Activated B cell treated with CpG ODN at 0.5 μM for 24 hours (primary cell): ENCODE measurements around the gene CDCP1. TPM values are rescaled to one million over a fixed set of nuclear protein-coding genes. Genes with fewer than 3 reads are reported as not detected.

Experiments
- ATAC-seq: fragments of 200-7000 bp; cut with Tn5 transposase; one replicate; pipeline ENCODE4 v1.10.0; 2021; ENCODE audit warnings: low read depth, mild to moderate bottlenecking, moderate library complexity
- CTCF ChIA-PET: fragments of 350-600 bp; sonication (Branson Sonifier 250); formaldehyde crosslinking; loops from one replicate; lab custom pipeline; 2021; ENCODE audit warnings: antibody characterized with exemption; lab: Charles Lee
- POLR2A ChIA-PET: fragments of 350-600 bp; sonication (Branson Sonifier 250); formaldehyde crosslinking; loops from one replicate; lab custom pipeline; 2021; ENCODE audit warnings: antibody characterized with exemption; lab: Charles Lee
- DNase-seq: peaks from one replicate; pipeline ENCODE4 v3.0.0; 2022
- H3K27ac Mint-ChIP-seq: one replicate; pipeline ENCODE4 v1.8.0; 2020; ENCODE audit warnings: mixed read lengths
- H3K27me3 Mint-ChIP-seq: one replicate; pipeline ENCODE4 v1.8.0; 2021; ENCODE audit warnings: mixed read lengths
- H3K36me3 Mint-ChIP-seq: one replicate; pipeline ENCODE4 v1.8.0; 2021; ENCODE audit warnings: low read depth, mixed read lengths
- H3K4me1 Mint-ChIP-seq: one replicate; pipeline ENCODE4 v1.8.0; 2021; ENCODE audit warnings: mixed read lengths
- H3K4me3 Mint-ChIP-seq: one replicate; pipeline ENCODE4 v1.8.0; 2020; ENCODE audit warnings: mild to moderate bottlenecking, mixed read lengths
- H3K9me3 Mint-ChIP-seq: one replicate; pipeline ENCODE4 v1.8.0; 2020; ENCODE audit warnings: mixed read lengths
- CTCF ChIP-seq: fragments of 200-600 bp; IDR thresholded peaks from one replicate; pipeline ENCODE4 v1.8.0; 2022; ENCODE audit warnings: antibody characterized with exemption, mild to moderate bottlenecking
- intact Hi-C: fragments of 100-400 bp; cut with micrococcal nuclease; formaldehyde crosslinking; loops from one replicate; pipeline ENCODE4 v1.15.1; 2024
- total RNA-seq: library from RNA; stranded (reverse); gene quantifications from 2 replicates; pipeline ENCODE4 v1.2.3, GENCODE V29; 2022

Gene CDCP1
- total RNA-seq, 1 donor from 2014 or later = not detected

- TF ChIP-seq CTCF = no peak
- CTCF ChIA-PET = no interaction called here
- ATAC-seq = no peak
- H3K36me3 Mint-ChIP-seq = no peaks in the 10 kb centered on the region
- intact Hi-C loops = no loop called here
- no peak overlapping the region for H3K27ac Mint-ChIP-seq
- no peak overlapping the region for H3K4me3 Mint-ChIP-seq
- H3K27me3 Mint-ChIP-seq = peaks cover 15% of the 10 kb centered on the region
- no peak for DNase-seq
- peaks cover 3% of the 10 kb centered on the region for H3K9me3 Mint-ChIP-seq
- POLR2A ChIA-PET = no interaction called here
- H3K4me1 Mint-ChIP-seq = no peaks in the 10 kb centered on the region
These were observed 41.2 kb downstream of the CDCP1 start for GRCh38 chr3:45104715-45105711.

- CTCF ChIA-PET = no interaction called here
- Mint-ChIP-seq H3K9me3 (peaks cover 3% of the 10 kb centered on the region), H3K27me3 (peaks cover 14% of the 10 kb centered on the region), H3K36me3 (no peaks in the 10 kb centered on the region), H3K4me1 (no peaks in the 10 kb centered on the region), H3K4me3 (no peak overlapping the region), H3K27ac (no peak overlapping the region)
- ATAC-seq (no peak), DNase-seq (no peak)
- intact Hi-C loops = no loop called here
- no peak for TF ChIP-seq CTCF
- POLR2A ChIA-PET = no interaction called here
These were observed 42.1 kb downstream of the CDCP1 start for GRCh38 chr3:45103753-45104714.

- no peak for TF ChIP-seq CTCF
- CTCF ChIA-PET = no interaction called here
- Mint-ChIP-seq H3K27me3 (peaks cover 14% of the 10 kb centered on the region), H3K27ac (no peak overlapping the region), H3K4me3 (no peak overlapping the region), H3K36me3 (no peaks in the 10 kb centered on the region), H3K4me1 (no peaks in the 10 kb centered on the region), H3K9me3 (peaks cover 3% of the 10 kb centered on the region)
- ATAC-seq (no peak), DNase-seq (no peak)
- intact Hi-C loops = no loop called here
- POLR2A ChIA-PET = interaction anchor here (0.5 kb wide), 1 partner anchor 16 kb away, joined by 3 read pairs; no protein-coding TSS in a partner anchor
These were observed 42.8 kb downstream of the CDCP1 start for GRCh38 chr3:45103334-45103733.

- Mint-ChIP-seq H3K36me3 (no peaks in the 10 kb centered on the region), H3K27ac (no peak overlapping the region), H3K4me1 (no peaks in the 10 kb centered on the region), H3K4me3 (no peak overlapping the region), H3K9me3 (peaks cover 3% of the 10 kb centered on the region), H3K27me3 (peaks cover 11% of the 10 kb centered on the region)
- ChIA-PET CTCF (no interaction called here), POLR2A (no interaction called here)
- intact Hi-C loops = no loop called here
- ATAC-seq (no peak), DNase-seq (no peak)
- no peak for TF ChIP-seq CTCF
These were observed 45.2 kb downstream of the CDCP1 start for GRCh38 chr3:45100981-45101407.
